Endodermal cell (in vitro differentiated cells): Measurements from ENCODE around the gene NABP1. TPM values are rescaled to one million over a fixed set of nuclear protein-coding genes. Genes with fewer than 3 reads are reported as not detected.

Source experiments
- DNase-seq: peaks from one replicate; pipeline ENCODE4 v3.0.0-alpha.2; 2017
- H3K27ac ChIP-seq: 2 replicates; pipeline ENCODE4 v1.5.1; 2013; ENCODE audit warnings: mild to moderate bottlenecking, low read depth, low read length, moderate library complexity
- H3K27me3 ChIP-seq: 2 replicates; pipeline ENCODE4 v1.6.1; 2013; ENCODE audit warnings: mild to moderate bottlenecking, low read length, moderate library complexity; ENCODE audit not compliant: insufficient read depth, control insufficient read depth, poor library complexity, severe bottlenecking
- H3K36me3 ChIP-seq: 2 replicates; pipeline ENCODE4 v1.7.0; 2013; ENCODE audit warnings: mild to moderate bottlenecking, low read length, moderate library complexity; ENCODE audit not compliant: control insufficient read depth, insufficient read depth
- H3K4me1 ChIP-seq: one replicate; pipeline ENCODE4 v1.7.0; 2013; ENCODE audit warnings: low read length; ENCODE audit not compliant: control insufficient read depth, insufficient read depth
- H3K4me3 ChIP-seq: 2 replicates; pipeline ENCODE4 v1.5.1; 2013; ENCODE audit warnings: mild to moderate bottlenecking, low read length, moderate library complexity
- H3K9ac ChIP-seq: 2 replicates; pipeline ENCODE4 v1.6.1; 2013; ENCODE audit warnings: mild to moderate bottlenecking, low read length, moderate library complexity; ENCODE audit not compliant: poor library complexity, severe bottlenecking; ENCODE audit errors: extremely low read depth
- H3K9me3 ChIP-seq: 2 replicates; pipeline ENCODE4 v1.6.1; 2013; ENCODE audit warnings: mild to moderate bottlenecking, low read length, moderate library complexity; ENCODE audit not compliant: control insufficient read depth
- H3K27ac Mint-ChIP-seq: 2 replicates; pipeline ENCODE4 v1.8.0; 2020; ENCODE audit warnings: mixed read lengths
- H3K27me3 Mint-ChIP-seq: 2 replicates; pipeline ENCODE4 v1.8.0; 2021; ENCODE audit warnings: mild to moderate bottlenecking, mixed read lengths; ENCODE audit not compliant: insufficient read depth
- H3K36me3 Mint-ChIP-seq: 2 replicates; pipeline ENCODE4 v1.8.0; 2020; ENCODE audit warnings: low read depth, mixed read lengths
- H3K4me1 Mint-ChIP-seq: 2 replicates; pipeline ENCODE4 v1.8.0; 2020; ENCODE audit warnings: mixed read lengths
- H3K4me3 Mint-ChIP-seq: 2 replicates; pipeline ENCODE4 v1.8.0; 2020; ENCODE audit warnings: mild to moderate bottlenecking, moderate library complexity, mixed read lengths
- H3K9me3 Mint-ChIP-seq: 2 replicates; pipeline ENCODE4 v1.8.0; 2020; ENCODE audit warnings: mild to moderate bottlenecking, mixed read lengths
- WGBS, 2 experiments: methylation state at CpG; one replicate each; pipeline versions ENCODE4 v1.1.5 to v1.1.7; 2013; ENCODE audit warnings: missing lambda C conversion rate in 2 of 2, mixed read lengths in 1 of 2; ENCODE audit not compliant: insufficient coverage in 1 of 2, insufficient read length in 1 of 2; 5-methylcytosine and 5-hydroxymethylcytosine counted together
- total RNA-seq, 2 donors: library from RNA; stranded (reverse); fragmentation: NEBNext Ultra II Directional in 1 of 2; extraction: Animal tissue kit (Norgen Biotek cat#: 25700) in 1 of 2; gene quantifications; 2 replicates in 1 of 2; 3 replicates in 1 of 2; pipeline ENCODE4 v1.2.1, GENCODE V29; 2021
- TF ChIP-seq, protein P1 (sequence below): fragments of 200-600 bp; sonication (generic); conservative IDR thresholded peaks from 2 replicates; pipeline ENCODE4 v1.5.0; 2021; ENCODE audit warnings: antibody characterized with exemption, mild to moderate bottlenecking

Gene NABP1
- total RNA-seq, 2 donors from 2014 or later, result 5.8 to 8.7 TPM

- Histone ChIP-seq H3K9ac (no peak overlapping the region), H3K27ac (no peak overlapping the region)
- TF ChIP-seq, protein P1, sequence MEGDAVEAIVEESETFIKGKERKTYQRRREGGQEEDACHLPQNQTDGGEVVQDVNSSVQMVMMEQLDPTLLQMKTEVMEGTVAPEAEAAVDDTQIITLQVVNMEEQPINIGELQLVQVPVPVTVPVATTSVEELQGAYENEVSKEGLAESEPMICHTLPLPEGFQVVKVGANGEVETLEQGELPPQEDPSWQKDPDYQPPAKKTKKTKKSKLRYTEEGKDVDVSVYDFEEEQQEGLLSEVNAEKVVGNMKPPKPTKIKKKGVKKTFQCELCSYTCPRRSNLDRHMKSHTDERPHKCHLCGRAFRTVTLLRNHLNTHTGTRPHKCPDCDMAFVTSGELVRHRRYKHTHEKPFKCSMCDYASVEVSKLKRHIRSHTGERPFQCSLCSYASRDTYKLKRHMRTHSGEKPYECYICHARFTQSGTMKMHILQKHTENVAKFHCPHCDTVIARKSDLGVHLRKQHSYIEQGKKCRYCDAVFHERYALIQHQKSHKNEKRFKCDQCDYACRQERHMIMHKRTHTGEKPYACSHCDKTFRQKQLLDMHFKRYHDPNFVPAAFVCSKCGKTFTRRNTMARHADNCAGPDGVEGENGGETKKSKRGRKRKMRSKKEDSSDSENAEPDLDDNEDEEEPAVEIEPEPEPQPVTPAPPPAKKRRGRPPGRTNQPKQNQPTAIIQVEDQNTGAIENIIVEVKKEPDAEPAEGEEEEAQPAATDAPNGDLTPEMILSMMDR, result no peak
Measured at GRCh38 chr2:191686729-191687128, 8.8 kb downstream of the NABP1 start.

GRCh38 chr2:191687867-191688266 is 9.9 kb downstream of the NABP1 start:
- Mint-ChIP-seq H3K9me3 (no peaks in the 10 kb centered on the region), H3K4me3 (no peak overlapping the region), H3K27me3 (no peaks in the 10 kb centered on the region), H3K4me1 (peaks cover 25% of the 10 kb centered on the region), H3K36me3 (peaks cover 5% of the 10 kb centered on the region), H3K27ac (no peak overlapping the region)
- TF ChIP-seq, protein P1, result no peak
- Histone ChIP-seq H3K4me3 (no peak overlapping the region), H3K9me3 (no peaks in the 10 kb centered on the region), H3K4me1 (peaks cover 5% of the 10 kb centered on the region), H3K36me3 (peaks cover 21% of the 10 kb centered on the region), H3K27ac (no peak overlapping the region), H3K9ac (no peak overlapping the region), H3K27me3 (no peaks in the 10 kb centered on the region)
- WGBS, 2 experiments, result 96 to 97% methylated on average over 5 to 6 of the region's 6 CpGs
- DNase-seq, result no peak

More at GRCh38 chr2:191686729-191687128, 8.8 kb downstream of the NABP1 start:
- Mint-ChIP-seq H3K9me3 (no peaks in the 10 kb centered on the region), H3K36me3 (peaks cover 11% of the 10 kb centered on the region), H3K4me1 (peaks cover 25% of the 10 kb centered on the region), H3K27me3 (no peaks in the 10 kb centered on the region), H3K4me3 (no peak overlapping the region), H3K27ac (no peak overlapping the region)
- no peak overlapping the region for H3K4me3 ChIP-seq
- peaks cover 21% of the 10 kb centered on the region for H3K36me3 ChIP-seq
- WGBS, 2 experiments, result 95% methylated on average over 1 of the region's 1 CpG; no CpG with 5 or more reads in 1 of the 2 experiments
- peaks cover 5% of the 10 kb centered on the region for H3K4me1 ChIP-seq
- no peaks in the 10 kb centered on the region for H3K27me3 ChIP-seq
- no peaks in the 10 kb centered on the region for H3K9me3 ChIP-seq
- DNase-seq, result no peak

GRCh38 chr2:191688934-191689695 is 11.2 kb downstream of the NABP1 start:
- no peak for DNase-seq
- peaks cover 25% of the 10 kb centered on the region for H3K4me1 Mint-ChIP-seq
- Histone ChIP-seq H3K27me3 (no peaks in the 10 kb centered on the region), H3K9me3 (no peaks in the 10 kb centered on the region), H3K4me1 (peaks cover 5% of the 10 kb centered on the region), H3K9ac (no peak overlapping the region), H3K36me3 (peaks cover 12% of the 10 kb centered on the region), H3K27ac (no peak overlapping the region), H3K4me3 (no peak overlapping the region)
- H3K27me3 Mint-ChIP-seq, result no peaks in the 10 kb centered on the region
- TF ChIP-seq, protein P1, result no peak
- H3K36me3 Mint-ChIP-seq, result peaks cover 5% of the 10 kb centered on the region
- WGBS, 2 experiments, result 100% methylated on average over 2 of the region's 2 CpGs; no CpG with 5 or more reads in 1 of the 2 experiments
- H3K4me3 Mint-ChIP-seq, result no peak overlapping the region
- peak overlapping the region; percentile 85 for H3K27ac Mint-ChIP-seq
- no peaks in the 10 kb centered on the region for H3K9me3 Mint-ChIP-seq
